ENCODE data around the gene FCRL6.

DNA sequence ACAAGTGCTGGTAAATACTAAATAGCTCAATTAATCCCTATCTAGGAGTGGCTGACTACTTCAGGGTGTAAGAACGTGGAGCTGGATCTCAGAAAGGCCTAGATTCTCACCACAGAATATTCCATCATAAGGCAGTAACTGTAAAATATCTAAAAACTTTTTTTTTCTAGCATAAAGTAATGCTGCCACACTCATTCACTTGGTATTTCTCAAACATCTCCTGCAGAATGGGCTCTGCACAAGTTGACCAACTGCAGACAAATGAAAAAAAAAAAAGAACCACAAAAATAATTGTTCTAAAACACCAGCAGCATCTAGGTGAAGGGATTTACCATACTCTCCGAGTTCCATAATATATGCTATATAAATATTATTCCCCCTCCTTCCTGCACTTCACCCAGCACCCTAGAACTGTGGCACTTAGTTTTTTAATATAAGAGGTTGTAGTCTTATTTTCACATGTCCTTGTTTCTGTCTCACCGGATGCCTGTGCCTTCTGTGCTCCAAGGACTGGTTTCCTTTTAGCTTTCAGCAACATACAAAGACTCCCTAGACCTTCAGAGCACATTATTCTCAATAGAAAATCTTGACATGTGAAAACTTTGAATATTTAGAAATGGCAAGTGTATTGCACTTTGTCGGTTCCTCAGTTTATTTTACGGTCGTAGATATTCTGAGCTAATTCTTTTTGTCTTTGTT is 51.4 kb downstream of the FCRL6 start:
- TF ChIP-seq EZH2 (IDR thresholded peaks at IDR 0.05; ENCODE audit: borderline replicate concordance, low read length) = no peak
- TF ChIP-seq, protein P1, sequence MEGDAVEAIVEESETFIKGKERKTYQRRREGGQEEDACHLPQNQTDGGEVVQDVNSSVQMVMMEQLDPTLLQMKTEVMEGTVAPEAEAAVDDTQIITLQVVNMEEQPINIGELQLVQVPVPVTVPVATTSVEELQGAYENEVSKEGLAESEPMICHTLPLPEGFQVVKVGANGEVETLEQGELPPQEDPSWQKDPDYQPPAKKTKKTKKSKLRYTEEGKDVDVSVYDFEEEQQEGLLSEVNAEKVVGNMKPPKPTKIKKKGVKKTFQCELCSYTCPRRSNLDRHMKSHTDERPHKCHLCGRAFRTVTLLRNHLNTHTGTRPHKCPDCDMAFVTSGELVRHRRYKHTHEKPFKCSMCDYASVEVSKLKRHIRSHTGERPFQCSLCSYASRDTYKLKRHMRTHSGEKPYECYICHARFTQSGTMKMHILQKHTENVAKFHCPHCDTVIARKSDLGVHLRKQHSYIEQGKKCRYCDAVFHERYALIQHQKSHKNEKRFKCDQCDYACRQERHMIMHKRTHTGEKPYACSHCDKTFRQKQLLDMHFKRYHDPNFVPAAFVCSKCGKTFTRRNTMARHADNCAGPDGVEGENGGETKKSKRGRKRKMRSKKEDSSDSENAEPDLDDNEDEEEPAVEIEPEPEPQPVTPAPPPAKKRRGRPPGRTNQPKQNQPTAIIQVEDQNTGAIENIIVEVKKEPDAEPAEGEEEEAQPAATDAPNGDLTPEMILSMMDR (IDR thresholded peaks at IDR 0.05; ENCODE audit: low read length) = no peak

Data from OCI-LY1 (cell line).